Cardiac fibroblast (primary cell): ENCODE results near the gene TOM1.
A peak's percentile ranks its signal among the peaks of the same experiment; 100 is the strongest.

Source experiments
- DNase-seq, 2 donors: peaks; one replicate each; pipeline versions ENCODE4 v3.0.0 to v3.0.0-alpha.2; 2010; ENCODE audit warnings: low read depth in 2 of 2
- H3K4me3 ChIP-seq, 2 donors: replicated peaks in 1 of 2; 1 replicate in 1 of 2; 2 replicates in 1 of 2; pipeline ENCODE4 v1.5.1; 2011; ENCODE audit warnings: low read depth in 2 of 2, low read length in 2 of 2, mild to moderate bottlenecking in 2 of 2, moderate library complexity in 1 of 2
- TF ChIP-seq, protein P1 (sequence below): IDR thresholded peaks from one replicate; pipeline ENCODE4 v1.5.1; 2011; ENCODE audit warnings: low read depth, mild to moderate bottlenecking, low read length, inconsistent platforms

Gene TOM1

DNA sequence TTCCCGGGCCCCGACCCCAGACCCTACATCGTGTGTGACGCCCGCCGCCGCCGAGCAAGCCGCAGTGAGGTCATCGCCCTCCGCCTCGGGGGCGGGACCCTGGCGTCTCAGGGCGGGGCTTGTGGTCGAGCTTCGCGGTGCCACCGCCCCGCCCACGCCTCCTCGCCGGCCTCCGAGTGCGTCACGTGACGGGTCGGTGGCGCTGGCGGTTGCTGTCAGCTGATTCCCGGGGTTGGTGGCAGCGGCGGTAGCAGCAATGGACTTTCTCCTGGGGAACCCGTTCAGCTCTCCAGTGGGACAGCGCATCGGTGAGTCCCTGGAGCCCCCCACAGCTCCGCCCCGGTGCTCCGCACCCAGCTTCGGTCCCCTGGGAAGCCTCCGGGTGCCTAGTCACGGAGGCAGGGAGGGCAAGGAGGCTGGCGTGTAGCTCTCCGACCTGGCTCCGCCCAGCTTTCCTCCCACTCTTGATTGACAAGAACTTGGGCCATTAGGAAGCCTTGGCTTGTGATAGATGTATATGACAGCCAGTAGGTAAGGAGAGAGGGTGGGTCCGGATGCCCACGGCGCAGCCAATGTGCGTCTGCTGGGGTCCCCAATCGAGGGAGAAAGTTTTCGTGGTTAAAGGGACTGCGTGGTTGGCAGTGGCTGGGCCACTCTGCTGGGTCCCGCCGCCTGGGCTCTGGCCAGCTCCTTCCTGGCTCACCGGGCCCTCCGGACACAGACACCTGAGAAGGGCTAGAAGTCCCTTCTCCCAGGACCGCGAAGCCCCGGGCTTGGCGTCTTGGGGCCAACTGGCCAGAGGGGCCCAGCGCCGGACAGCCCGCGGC lies at the start of gene TOM1:
TSS of gene TOM1 (plus strand) at position 222 of the 827 bp plus-strand sequence. CDS start at position 257, 35 bp downstream.
- TF ChIP-seq, protein P1, sequence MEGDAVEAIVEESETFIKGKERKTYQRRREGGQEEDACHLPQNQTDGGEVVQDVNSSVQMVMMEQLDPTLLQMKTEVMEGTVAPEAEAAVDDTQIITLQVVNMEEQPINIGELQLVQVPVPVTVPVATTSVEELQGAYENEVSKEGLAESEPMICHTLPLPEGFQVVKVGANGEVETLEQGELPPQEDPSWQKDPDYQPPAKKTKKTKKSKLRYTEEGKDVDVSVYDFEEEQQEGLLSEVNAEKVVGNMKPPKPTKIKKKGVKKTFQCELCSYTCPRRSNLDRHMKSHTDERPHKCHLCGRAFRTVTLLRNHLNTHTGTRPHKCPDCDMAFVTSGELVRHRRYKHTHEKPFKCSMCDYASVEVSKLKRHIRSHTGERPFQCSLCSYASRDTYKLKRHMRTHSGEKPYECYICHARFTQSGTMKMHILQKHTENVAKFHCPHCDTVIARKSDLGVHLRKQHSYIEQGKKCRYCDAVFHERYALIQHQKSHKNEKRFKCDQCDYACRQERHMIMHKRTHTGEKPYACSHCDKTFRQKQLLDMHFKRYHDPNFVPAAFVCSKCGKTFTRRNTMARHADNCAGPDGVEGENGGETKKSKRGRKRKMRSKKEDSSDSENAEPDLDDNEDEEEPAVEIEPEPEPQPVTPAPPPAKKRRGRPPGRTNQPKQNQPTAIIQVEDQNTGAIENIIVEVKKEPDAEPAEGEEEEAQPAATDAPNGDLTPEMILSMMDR = no peak
- peak; percentile 100 for DNase-seq
- H3K4me3 ChIP-seq = peak within 1 kb of the TSS; percentile 85 to 89

- no peak overlapping the region for H3K4me3 ChIP-seq
- DNase-seq = no peak
- TF ChIP-seq, protein P1 = no peak
Observed at GRCh38 chr22:35250156-35250555, 49.5 kb upstream of the TOM1 start.

DNA sequence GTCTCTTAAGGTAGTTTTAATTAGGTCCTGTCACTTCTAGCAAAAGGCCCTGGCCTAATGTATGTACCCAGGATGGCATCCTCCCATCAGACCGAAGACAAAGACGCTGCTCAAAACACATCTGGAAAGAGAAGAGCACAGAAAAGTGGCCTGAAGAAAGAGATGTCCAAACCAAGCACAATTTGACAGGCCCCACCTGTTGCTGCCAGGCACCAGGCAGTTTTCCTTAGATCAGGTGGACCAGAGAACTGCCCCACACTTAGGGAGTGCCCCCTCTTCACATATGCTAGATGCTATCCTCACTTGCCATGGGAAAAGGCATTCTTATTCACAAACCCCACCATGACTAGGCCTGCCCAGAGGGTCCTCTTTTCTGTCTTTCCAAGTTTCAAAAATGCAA lies 45.7 kb upstream of the TOM1 start:
- DNase-seq = no peak
- no peak overlapping the region for H3K4me3 ChIP-seq
- TF ChIP-seq, protein P1 = no peak

- H3K4me3 ChIP-seq = peak overlapping the region; percentile 70 to 77
- TF ChIP-seq, protein P1 = no peak
- DNase-seq = no peak
Observed at GRCh38 chr22:35257002-35257320, 42.7 kb upstream of the TOM1 start.

- TF ChIP-seq, protein P1 = no peak
- H3K4me3 ChIP-seq = peak within 1 kb of the TSS; percentile 70 to 77
- peak; percentile 91 to 92 for DNase-seq
Observed at GRCh38 chr22:35257321-35258190, 42.1 kb upstream of the TOM1 start, which contains the start of gene HMGXB4. HMGXB4 (plus strand) TSS chr22:35257493; CDS start chr22:35262391, 4,898 bp downstream.

GRCh38 chr22:35258191-35258988 lies 41.3 kb upstream of the TOM1 start:
- DNase-seq = peak; percentile 22 to 28
- peak overlapping the region; percentile 70 to 77 for H3K4me3 ChIP-seq

More at GRCh38 chr22:35258191-35258988, 41.3 kb upstream of the TOM1 start:
- TF ChIP-seq, protein P1 = no peak
